HG03442 (cell line): Measurements from ENCODE around the gene GABRA6.

ENCODE experiments used
- ATAC-seq: cut with Tn5 transposase; IDR thresholded peaks from one replicate; pipeline ENCODE4 v1.9.1; 2021; ENCODE audit warnings: mild to moderate bottlenecking, moderate library complexity; ENCODE audit not compliant: unreplicated experiment

Gene GABRA6

GRCh38 chr5:161751265-161751664 lies 65.7 kb downstream of the GABRA6 start:
- ATAC-seq, result no peak
